Peyer's patch (tissue), 4 donors: ENCODE measurements around the gene PAK1. TPM values are rescaled to one million over a fixed set of nuclear protein-coding genes. Genes with fewer than 3 reads are reported as not detected.
A peak's percentile ranks its signal among the peaks of the same experiment; 100 is the strongest.

Experiments used
- DNase-seq, 3 donors: peaks; one replicate each; pipeline ENCODE4 v3.0.0-alpha.2; 2017 to 2019
- H3K27ac ChIP-seq, 4 donors: fragments of 200-600 bp; sonication (generic); one replicate each; pipeline ENCODE4 v1.5.1; 2016 to 2019
- H3K27me3 ChIP-seq, 2 donors: fragments of 200-600 bp; sonication (generic); one replicate each; pipeline ENCODE4 v1.5.1; 2019
- H3K36me3 ChIP-seq, 3 donors: fragments of 200-600 bp; sonication (generic); one replicate each; pipeline ENCODE4 v1.5.1; 2016 to 2019
- H3K4me1 ChIP-seq, 4 donors: fragments of 200-600 bp; sonication (generic); one replicate each; pipeline ENCODE4 v1.5.1; 2016 to 2019
- H3K4me3 ChIP-seq, 4 donors: fragments of 200-600 bp; sonication (generic); 1 replicate in 3 of 4; 2 replicates in 1 of 4; pipeline ENCODE4 v1.5.1; 2016 to 2019; ENCODE audit warnings: mild to moderate bottlenecking in 1 of 4
- H3K9me3 ChIP-seq, 4 donors: fragments of 200-600 bp; sonication (generic); one replicate each; pipeline ENCODE4 v1.5.1; 2016 to 2019; ENCODE audit warnings: mild to moderate bottlenecking in 1 of 4
- POLR2A ChIP-seq, 2 donors: fragments of 450-650 bp; IDR thresholded peaks; one replicate each; pipeline ENCODE4 v1.5.1; 2017; ENCODE audit warnings: antibody characterized with exemption in 2 of 2, mild to moderate bottlenecking in 2 of 2, moderate library complexity in 2 of 2
- total RNA-seq, 4 donors: library from RNA; depleted of rRNA; stranded (reverse); fragments of >200 nt; gene quantifications; one replicate each; pipeline ENCODE4 v1.1.0, GENCODE V29; 2016
- TF ChIP-seq, protein P1 (sequence below), 6 experiments: fragments of 450-650 bp in 4 of 6; fragments of 200-600 bp in 2 of 6; sonication (generic) in 1 of 6; IDR thresholded peaks; one replicate each; pipeline ENCODE4 v1.5.1; 2017 to 2019; ENCODE audit warnings: antibody characterized with exemption in 6 of 6, mild to moderate bottlenecking in 3 of 6, moderate library complexity in 1 of 6

Gene PAK1
- total RNA-seq, 4 donors from 2014 or later = 60.2 to 127 (median 103) TPM

DNA sequence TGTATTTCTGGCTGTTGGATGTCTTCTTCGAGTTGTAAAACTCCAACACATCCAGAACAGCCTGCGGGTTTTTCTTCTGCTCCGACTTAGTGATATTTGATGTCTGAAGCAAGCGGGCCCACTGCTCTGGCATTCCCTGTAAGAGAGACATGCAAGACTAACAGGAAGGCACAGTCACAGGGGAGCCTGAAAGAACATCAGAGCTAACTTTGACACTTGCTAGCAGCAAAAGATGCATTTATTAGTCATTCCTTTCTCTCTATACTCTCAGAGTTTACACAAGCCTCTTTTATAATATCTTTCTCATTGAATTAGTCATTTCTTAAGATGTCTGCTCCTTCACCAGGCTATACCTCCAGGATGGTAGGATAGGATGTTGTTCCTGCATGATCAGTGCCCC lies 94.6 kb downstream of the PAK1 start:
- Histone ChIP-seq H3K27me3 (no peaks in the 10 kb centered on the region), H3K4me1 (peaks cover 0 to 4% (median 0%) of the 10 kb centered on the region in 4 donors), H3K9me3 (no peaks in the 10 kb centered on the region), H3K4me3 (no peak overlapping the region), H3K27ac (no peak overlapping the region), H3K36me3 (peaks cover 0 to 34% (median 0%) of the 10 kb centered on the region in 3 donors)
- DNase-seq = no peak
- TF ChIP-seq POLR2A (IDR thresholded peaks at IDR 0.05) = no peak
- TF ChIP-seq, protein P1, sequence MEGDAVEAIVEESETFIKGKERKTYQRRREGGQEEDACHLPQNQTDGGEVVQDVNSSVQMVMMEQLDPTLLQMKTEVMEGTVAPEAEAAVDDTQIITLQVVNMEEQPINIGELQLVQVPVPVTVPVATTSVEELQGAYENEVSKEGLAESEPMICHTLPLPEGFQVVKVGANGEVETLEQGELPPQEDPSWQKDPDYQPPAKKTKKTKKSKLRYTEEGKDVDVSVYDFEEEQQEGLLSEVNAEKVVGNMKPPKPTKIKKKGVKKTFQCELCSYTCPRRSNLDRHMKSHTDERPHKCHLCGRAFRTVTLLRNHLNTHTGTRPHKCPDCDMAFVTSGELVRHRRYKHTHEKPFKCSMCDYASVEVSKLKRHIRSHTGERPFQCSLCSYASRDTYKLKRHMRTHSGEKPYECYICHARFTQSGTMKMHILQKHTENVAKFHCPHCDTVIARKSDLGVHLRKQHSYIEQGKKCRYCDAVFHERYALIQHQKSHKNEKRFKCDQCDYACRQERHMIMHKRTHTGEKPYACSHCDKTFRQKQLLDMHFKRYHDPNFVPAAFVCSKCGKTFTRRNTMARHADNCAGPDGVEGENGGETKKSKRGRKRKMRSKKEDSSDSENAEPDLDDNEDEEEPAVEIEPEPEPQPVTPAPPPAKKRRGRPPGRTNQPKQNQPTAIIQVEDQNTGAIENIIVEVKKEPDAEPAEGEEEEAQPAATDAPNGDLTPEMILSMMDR (IDR thresholded peaks at IDR 0.05) = no peak

DNA sequence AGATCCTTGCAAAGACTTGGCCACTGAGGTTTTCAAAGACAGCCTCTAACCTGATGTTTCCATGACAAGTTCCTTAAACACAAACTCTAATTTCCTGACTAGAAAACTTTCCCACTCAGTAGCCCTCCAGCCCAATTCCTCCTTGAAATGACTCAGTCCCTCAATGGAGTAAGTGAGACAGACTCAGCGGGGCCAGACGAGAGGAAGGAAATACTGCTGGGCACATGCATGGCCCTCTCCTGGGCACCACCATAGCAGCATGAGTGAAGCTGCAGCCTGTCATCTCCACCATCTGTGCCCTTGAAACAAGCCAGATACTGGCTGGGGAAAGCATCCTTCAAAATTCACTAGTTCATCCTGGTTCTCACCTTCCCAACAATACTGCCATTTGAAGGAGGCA lies 96.2 kb downstream of the PAK1 start:
- TF ChIP-seq POLR2A (IDR thresholded peaks at IDR 0.05) = no peak
- TF ChIP-seq, protein P1 (IDR thresholded peaks at IDR 0.05) = no peak
- H3K27me3 ChIP-seq = no peaks in the 10 kb centered on the region
- no peak overlapping the region for H3K27ac ChIP-seq
- no peaks in the 10 kb centered on the region for H3K9me3 ChIP-seq
- H3K36me3 ChIP-seq = peaks cover 0 to 43% (median 0%) of the 10 kb centered on the region in 3 donors
- peaks cover 0 to 4% (median 0%) of the 10 kb centered on the region in 4 donors for H3K4me1 ChIP-seq
- no peak for DNase-seq
- no peak overlapping the region for H3K4me3 ChIP-seq

DNA sequence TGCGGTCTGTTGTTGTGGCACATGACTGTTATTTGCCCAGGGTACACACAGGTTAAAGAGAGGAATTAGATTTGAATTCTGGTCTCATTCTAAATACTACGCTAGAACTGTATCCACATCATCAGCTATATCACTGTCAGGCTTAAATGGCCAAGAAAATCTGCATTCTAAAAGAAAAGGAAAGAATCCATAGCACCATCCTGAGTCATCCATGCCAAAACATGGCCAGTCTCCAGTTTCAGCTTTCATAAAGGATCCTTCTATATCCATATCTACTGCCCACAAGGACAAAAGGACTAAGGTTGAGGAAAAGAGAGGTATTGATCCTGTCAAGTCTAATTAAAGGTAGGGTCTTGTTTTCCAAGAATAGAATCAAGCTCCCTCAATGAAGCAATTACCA lies 98.8 kb downstream of the PAK1 start:
- no peaks in the 10 kb centered on the region for H3K9me3 ChIP-seq
- DNase-seq = no peak
- no peak for TF ChIP-seq POLR2A (IDR thresholded peaks at IDR 0.05)
- TF ChIP-seq, protein P1 (IDR thresholded peaks at IDR 0.05) = no peak
- no peaks in the 10 kb centered on the region for H3K27me3 ChIP-seq
- no peak overlapping the region for H3K4me3 ChIP-seq
- peaks cover 0 to 51% (median 0%) of the 10 kb centered on the region in 3 donors for H3K36me3 ChIP-seq
- H3K27ac ChIP-seq = peak overlapping the region in 1 of 4 donors; percentile 28
- H3K4me1 ChIP-seq = peaks cover 0 to 8% (median 0%) of the 10 kb centered on the region in 4 donors

DNA sequence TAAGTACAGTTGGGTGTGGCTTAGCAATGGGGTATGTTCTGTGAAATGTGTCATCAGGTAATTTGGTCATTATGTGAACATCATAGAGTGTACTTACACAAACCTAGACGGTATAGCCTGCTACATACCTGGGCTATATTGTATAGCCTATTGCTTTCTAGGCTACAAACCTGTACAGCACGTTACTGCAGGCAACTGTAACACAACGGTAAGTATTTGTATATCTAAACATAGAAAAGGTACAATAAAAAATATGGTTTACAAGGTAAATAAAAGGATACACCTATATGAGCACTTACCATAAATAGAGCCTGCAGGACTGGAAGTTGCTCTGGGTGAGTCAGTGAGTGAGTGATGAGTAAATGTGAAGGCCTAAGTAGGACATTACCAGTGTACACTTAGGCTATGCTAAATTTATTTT lies 99.3 kb downstream of the PAK1 start:
- DNase-seq = peak in 1 of 3 donors; percentile 55
- peak overlapping the region in 2 of 4 donors; percentile 16 to 28 for H3K27ac ChIP-seq
- peaks cover 0 to 9% (median 0%) of the 10 kb centered on the region in 4 donors for H3K4me1 ChIP-seq
- no peaks in the 10 kb centered on the region for H3K27me3 ChIP-seq
- H3K36me3 ChIP-seq = peaks cover 0 to 49% (median 0%) of the 10 kb centered on the region in 3 donors
- no peaks in the 10 kb centered on the region for H3K9me3 ChIP-seq
- TF ChIP-seq POLR2A (IDR thresholded peaks at IDR 0.05) = no peak
- TF ChIP-seq, protein P1 (IDR thresholded peaks at IDR 0.05) = no peak
- H3K4me3 ChIP-seq = no peak overlapping the region

DNA sequence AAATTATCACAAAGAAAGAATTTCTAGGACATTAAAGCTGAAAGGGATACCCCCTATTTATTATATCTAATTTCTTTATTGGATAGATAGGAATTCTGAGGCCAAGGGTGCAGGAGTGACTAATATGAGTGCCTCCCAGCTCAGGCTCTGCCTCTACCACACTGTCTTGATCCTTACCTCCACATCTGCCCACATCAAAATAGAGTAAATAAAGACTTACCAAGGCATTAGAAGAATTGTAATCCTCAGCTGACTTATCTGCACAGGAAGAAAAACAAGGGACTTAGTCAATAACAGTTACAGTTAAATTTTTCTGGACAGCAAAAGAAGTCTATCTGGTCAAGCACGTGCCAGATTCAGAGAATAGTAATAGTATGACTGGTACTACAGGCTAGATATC lies 99.8 kb downstream of the PAK1 start:
- Histone ChIP-seq H3K9me3 (no peaks in the 10 kb centered on the region), H3K27me3 (no peaks in the 10 kb centered on the region), H3K27ac (peak overlapping the region in 2 of 4 donors; percentile 16 to 28), H3K4me1 (peaks cover 0 to 9% (median 0%) of the 10 kb centered on the region in 4 donors), H3K4me3 (no peak overlapping the region), H3K36me3 (peaks cover 0 to 44% (median 0%) of the 10 kb centered on the region in 3 donors)
- DNase-seq = no peak
- no peak for TF ChIP-seq POLR2A (IDR thresholded peaks at IDR 0.05)
- TF ChIP-seq, protein P1 (IDR thresholded peaks at IDR 0.05) = no peak

- Histone ChIP-seq H3K27me3 (no peaks in the 10 kb centered on the region), H3K27ac (no peak overlapping the region)
Observed at GRCh38 chr11:77372726-77373125, 101.2 kb downstream of the PAK1 start.

More at GRCh38 chr11:77372726-77373125, 101.2 kb downstream of the PAK1 start:
- DNase-seq = no peak
- peaks cover 0 to 9% (median 0%) of the 10 kb centered on the region in 4 donors for H3K4me1 ChIP-seq
- no peak for TF ChIP-seq POLR2A (IDR thresholded peaks at IDR 0.05)
- TF ChIP-seq, protein P1 (IDR thresholded peaks at IDR 0.05) = no peak
- no peak overlapping the region for H3K4me3 ChIP-seq
- H3K36me3 ChIP-seq = peaks cover 0 to 30% (median 0%) of the 10 kb centered on the region in 3 donors
- H3K9me3 ChIP-seq = no peaks in the 10 kb centered on the region
